ENCODE data around the gene SH2D4B. TPM values are rescaled to one million over a fixed set of nuclear protein-coding genes. Genes with fewer than 3 reads are reported as not detected.

SH2D4B gene
- total and polyA plus RNA-seq, 2 donors: 0.09 to 0.18 TPM

GRCh38 chr10:80520661-80521470 is 16.8 kb upstream of the SH2D4B start:
- Histone ChIP-seq H3K27ac (ENCODE audit: low read depth in 1 of 2, low read length in 1 of 2) (no peak overlapping the region), H3K9me3 (ENCODE audit: control insufficient read depth in 2 of 2, insufficient read depth in 1 of 2, low read length in 1 of 2) (no peaks in the 10 kb centered on the region), H3K4me1 (ENCODE audit: control insufficient read depth in 2 of 2, insufficient read depth in 2 of 2, low read length in 2 of 2) (peaks cover 0 to 12% of the 10 kb centered on the region in 2 donors), H3K27me3 (ENCODE audit: control insufficient read depth in 2 of 2, insufficient read depth in 1 of 2, low read length in 1 of 2) (no peaks in the 10 kb centered on the region), H3K36me3 (ENCODE audit: control insufficient read depth in 2 of 2, insufficient read depth in 2 of 2, low read length in 1 of 2) (peaks cover 43 to 48% of the 10 kb centered on the region in 2 donors), H3K4me3 (ENCODE audit: low read length in 2 of 2) (no peak overlapping the region)
- no peak for DNase-seq (ENCODE audit: low read depth in 6 of 9, low spot score in 9 of 9)
- 94% methylated on average over 10 of the region's 10 CpGs for WGBS

DNA sequence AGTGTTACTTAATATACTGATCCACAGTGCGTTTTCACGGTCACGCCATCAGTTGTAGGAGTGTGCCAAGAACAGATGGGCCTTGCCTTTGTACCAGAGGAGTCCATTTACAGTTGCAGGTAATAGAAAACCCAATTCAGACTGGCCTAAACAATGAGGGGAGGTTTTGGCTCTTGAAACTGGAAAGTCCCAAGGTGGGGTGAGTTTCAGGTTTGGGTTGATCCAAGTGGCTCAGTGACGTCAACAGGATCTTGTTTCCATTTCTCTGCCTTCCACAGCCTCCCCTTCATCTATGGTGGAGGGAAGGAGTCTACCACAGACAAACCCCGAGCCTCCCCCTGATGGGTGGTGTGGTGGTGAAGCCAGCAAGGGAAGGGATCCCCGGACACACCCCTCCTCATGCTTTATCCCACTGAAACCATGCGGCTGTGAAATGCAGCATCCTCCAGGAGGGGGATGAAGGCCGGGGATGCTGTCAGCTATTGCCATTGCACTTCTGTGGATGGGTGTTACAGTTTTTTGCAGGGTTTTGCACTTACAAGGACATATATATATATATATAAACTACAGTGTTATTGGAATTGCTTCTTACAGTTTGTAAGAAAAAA is 14.8 kb upstream of the SH2D4B start:
- H3K27me3 ChIP-seq (ENCODE audit: control insufficient read depth in 2 of 2, insufficient read depth in 1 of 2, low read length in 1 of 2): no peaks in the 10 kb centered on the region
- H3K36me3 ChIP-seq (ENCODE audit: control insufficient read depth in 2 of 2, insufficient read depth in 2 of 2, low read length in 1 of 2): peaks cover 24 to 28% of the 10 kb centered on the region in 2 donors
- WGBS: 96% methylated on average over 8 of the region's 8 CpGs
- H3K4me1 ChIP-seq (ENCODE audit: control insufficient read depth in 2 of 2, insufficient read depth in 2 of 2, low read length in 2 of 2): peaks cover 0 to 24% of the 10 kb centered on the region in 2 donors
- no peaks in the 10 kb centered on the region for H3K9me3 ChIP-seq (ENCODE audit: control insufficient read depth in 2 of 2, insufficient read depth in 1 of 2, low read length in 1 of 2)
- H3K27ac ChIP-seq (ENCODE audit: low read depth in 1 of 2, low read length in 1 of 2): no peak overlapping the region
- no peak for DNase-seq (ENCODE audit: low read depth in 6 of 9, low spot score in 9 of 9)
- H3K4me3 ChIP-seq (ENCODE audit: low read length in 2 of 2): no peak overlapping the region

GRCh38 chr10:80523773-80524172 is 13.9 kb upstream of the SH2D4B start:
- H3K4me1 ChIP-seq (ENCODE audit: control insufficient read depth in 2 of 2, insufficient read depth in 2 of 2, low read length in 2 of 2): peaks cover 0 to 25% of the 10 kb centered on the region in 2 donors
- WGBS: 80% methylated on average over 6 of the region's 6 CpGs

GRCh38 chr10:80524190-80524909 is 13.4 kb upstream of the SH2D4B start:
- peaks cover 0 to 31% of the 10 kb centered on the region in 2 donors for H3K4me1 ChIP-seq (ENCODE audit: control insufficient read depth in 2 of 2, insufficient read depth in 2 of 2, low read length in 2 of 2)

More at GRCh38 chr10:80523773-80524172, 13.9 kb upstream of the SH2D4B start:
- peaks cover 17 to 19% of the 10 kb centered on the region in 2 donors for H3K36me3 ChIP-seq (ENCODE audit: control insufficient read depth in 2 of 2, insufficient read depth in 2 of 2, low read length in 1 of 2)
- H3K9me3 ChIP-seq (ENCODE audit: control insufficient read depth in 2 of 2, insufficient read depth in 1 of 2, low read length in 1 of 2): no peaks in the 10 kb centered on the region
- DNase-seq (ENCODE audit: low read depth in 6 of 9, low spot score in 9 of 9): no peak
- H3K4me3 ChIP-seq (ENCODE audit: low read length in 2 of 2): no peak overlapping the region
- H3K27me3 ChIP-seq (ENCODE audit: control insufficient read depth in 2 of 2, insufficient read depth in 1 of 2, low read length in 1 of 2): no peaks in the 10 kb centered on the region
- H3K27ac ChIP-seq (ENCODE audit: low read depth in 1 of 2, low read length in 1 of 2): no peak overlapping the region

DNA sequence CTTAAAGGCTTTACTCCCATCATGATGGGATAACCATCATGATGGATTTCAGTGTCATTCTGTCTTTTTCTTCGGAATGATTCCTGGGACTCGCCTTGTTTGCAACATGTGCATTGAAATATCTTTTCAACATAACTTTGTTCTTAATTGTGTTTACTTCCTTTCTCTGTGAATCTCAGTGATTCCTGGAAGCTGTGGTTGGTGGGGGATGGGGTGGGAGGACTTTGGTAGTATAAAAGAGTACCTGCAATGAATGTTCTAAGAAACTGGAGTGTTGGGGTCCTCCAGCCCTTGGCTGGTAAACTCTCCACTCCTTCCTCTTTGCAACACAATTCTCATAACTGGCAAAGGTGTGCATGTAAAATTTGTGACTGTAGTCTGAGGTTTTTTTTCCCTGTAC is 11.5 kb upstream of the SH2D4B start:
- H3K27ac ChIP-seq (ENCODE audit: low read depth in 1 of 2, low read length in 1 of 2): peak overlapping the region in 1 of 2 donors; percentile 67
- 85% methylated on average over 2 of the region's 2 CpGs for WGBS
- H3K36me3 ChIP-seq (ENCODE audit: control insufficient read depth in 2 of 2, insufficient read depth in 2 of 2, low read length in 1 of 2): peaks cover 0 to 2% of the 10 kb centered on the region in 2 donors
- no peak overlapping the region for H3K4me3 ChIP-seq (ENCODE audit: low read length in 2 of 2)
- no peaks in the 10 kb centered on the region for H3K9me3 ChIP-seq (ENCODE audit: control insufficient read depth in 2 of 2, insufficient read depth in 1 of 2, low read length in 1 of 2)
- peaks cover 0 to 45% of the 10 kb centered on the region in 2 donors for H3K4me1 ChIP-seq (ENCODE audit: control insufficient read depth in 2 of 2, insufficient read depth in 2 of 2, low read length in 2 of 2)
- no peaks in the 10 kb centered on the region for H3K27me3 ChIP-seq (ENCODE audit: control insufficient read depth in 2 of 2, insufficient read depth in 1 of 2, low read length in 1 of 2)
- DNase-seq (ENCODE audit: low read depth in 6 of 9, low spot score in 9 of 9): peak in 1 of 9 donors; percentile 49

More at GRCh38 chr10:80524190-80524909, 13.4 kb upstream of the SH2D4B start:
- H3K9me3 ChIP-seq (ENCODE audit: control insufficient read depth in 2 of 2, insufficient read depth in 1 of 2, low read length in 1 of 2): no peaks in the 10 kb centered on the region
- H3K36me3 ChIP-seq (ENCODE audit: control insufficient read depth in 2 of 2, insufficient read depth in 2 of 2, low read length in 1 of 2): peaks cover 12 to 15% of the 10 kb centered on the region in 2 donors
- H3K27ac ChIP-seq (ENCODE audit: low read depth in 1 of 2, low read length in 1 of 2): no peak overlapping the region
- DNase-seq (ENCODE audit: low read depth in 6 of 9, low spot score in 9 of 9): no peak
- no peaks in the 10 kb centered on the region for H3K27me3 ChIP-seq (ENCODE audit: control insufficient read depth in 2 of 2, insufficient read depth in 1 of 2, low read length in 1 of 2)
- no peak overlapping the region for H3K4me3 ChIP-seq (ENCODE audit: low read length in 2 of 2)
- WGBS: 96% methylated on average over 12 of the region's 12 CpGs

GRCh38 chr10:80526742-80527141 is 11.0 kb upstream of the SH2D4B start:
- Histone ChIP-seq H3K4me1 (ENCODE audit: control insufficient read depth in 2 of 2, insufficient read depth in 2 of 2, low read length in 2 of 2) (peaks cover 0 to 45% of the 10 kb centered on the region in 2 donors), H3K9me3 (ENCODE audit: control insufficient read depth in 2 of 2, insufficient read depth in 1 of 2, low read length in 1 of 2) (no peaks in the 10 kb centered on the region), H3K27me3 (ENCODE audit: control insufficient read depth in 2 of 2, insufficient read depth in 1 of 2, low read length in 1 of 2) (no peaks in the 10 kb centered on the region), H3K27ac (ENCODE audit: low read depth in 1 of 2, low read length in 1 of 2) (peak overlapping the region in 1 of 2 donors; percentile 67), H3K36me3 (ENCODE audit: control insufficient read depth in 2 of 2, insufficient read depth in 2 of 2, low read length in 1 of 2) (no peaks in the 10 kb centered on the region), H3K4me3 (ENCODE audit: low read length in 2 of 2) (no peak overlapping the region)
- WGBS: 69% methylated on average over 6 of the region's 6 CpGs
- DNase-seq (ENCODE audit: low read depth in 6 of 9, low spot score in 9 of 9): no peak

DNA sequence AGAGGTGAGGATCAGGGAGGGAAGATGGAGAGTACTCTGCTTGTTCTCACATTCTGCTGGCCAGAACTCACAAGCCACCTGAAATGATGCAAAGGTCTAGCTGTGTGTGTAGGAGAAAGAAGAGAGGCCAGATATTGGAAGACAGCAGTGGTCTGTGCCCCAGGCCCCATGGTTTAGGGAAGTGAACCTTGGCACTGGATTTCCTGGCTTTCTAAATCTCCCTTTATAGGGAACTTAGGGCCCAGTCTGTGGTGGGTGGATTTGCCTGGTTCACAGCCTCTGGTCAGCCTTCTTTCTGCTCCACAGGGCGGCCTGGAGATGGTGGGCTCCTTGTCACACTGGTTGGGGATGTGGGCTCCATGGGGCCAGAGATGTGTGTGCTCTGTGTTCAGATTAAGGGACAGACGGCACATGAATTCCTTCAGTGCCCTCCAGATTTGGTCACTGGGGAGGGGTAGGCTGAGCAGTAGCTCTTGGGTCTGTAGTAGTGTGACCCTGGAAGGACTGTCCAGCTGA is 9.5 kb upstream of the SH2D4B start:
- Histone ChIP-seq H3K4me1 (ENCODE audit: control insufficient read depth in 2 of 2, insufficient read depth in 2 of 2, low read length in 2 of 2) (peaks cover 0 to 49% of the 10 kb centered on the region in 2 donors), H3K4me3 (ENCODE audit: low read length in 2 of 2) (no peak overlapping the region), H3K27ac (ENCODE audit: low read depth in 1 of 2, low read length in 1 of 2) (no peak overlapping the region), H3K27me3 (ENCODE audit: control insufficient read depth in 2 of 2, insufficient read depth in 1 of 2, low read length in 1 of 2) (no peaks in the 10 kb centered on the region), H3K9me3 (ENCODE audit: control insufficient read depth in 2 of 2, insufficient read depth in 1 of 2, low read length in 1 of 2) (no peaks in the 10 kb centered on the region), H3K36me3 (ENCODE audit: control insufficient read depth in 2 of 2, insufficient read depth in 2 of 2, low read length in 1 of 2) (no peaks in the 10 kb centered on the region)
- no peak for DNase-seq (ENCODE audit: low read depth in 6 of 9, low spot score in 9 of 9)
- 96% methylated on average over 2 of the region's 2 CpGs for WGBS

DNA sequence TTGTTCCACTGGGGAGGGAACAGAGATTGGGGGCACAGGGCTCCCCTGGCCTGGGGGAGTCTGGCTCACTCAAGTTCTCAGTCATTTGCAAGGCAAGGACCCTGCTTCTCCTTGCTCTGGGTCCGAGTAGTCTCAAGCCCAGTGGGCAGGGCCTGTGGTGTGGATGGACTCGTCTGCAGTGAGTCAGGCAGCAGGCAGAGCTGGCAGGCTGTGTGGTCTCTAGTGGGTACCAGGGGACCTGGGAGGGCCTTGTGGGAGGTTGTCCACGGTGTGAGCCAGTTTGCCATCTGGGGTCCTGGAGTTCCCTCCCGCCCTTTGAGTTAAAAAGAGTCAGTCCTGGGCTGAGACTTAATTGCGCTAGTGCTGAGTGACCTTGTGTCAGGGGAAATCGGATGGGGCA is 8.8 kb upstream of the SH2D4B start:
- H3K27me3 ChIP-seq (ENCODE audit: control insufficient read depth in 2 of 2, insufficient read depth in 1 of 2, low read length in 1 of 2): no peaks in the 10 kb centered on the region
- peaks cover 0 to 48% of the 10 kb centered on the region in 2 donors for H3K4me1 ChIP-seq (ENCODE audit: control insufficient read depth in 2 of 2, insufficient read depth in 2 of 2, low read length in 2 of 2)
- no peaks in the 10 kb centered on the region for H3K36me3 ChIP-seq (ENCODE audit: control insufficient read depth in 2 of 2, insufficient read depth in 2 of 2, low read length in 1 of 2)
- no peak for DNase-seq (ENCODE audit: low read depth in 6 of 9, low spot score in 9 of 9)
- no peak overlapping the region for H3K4me3 ChIP-seq (ENCODE audit: low read length in 2 of 2)
- 93% methylated on average over 6 of the region's 6 CpGs for WGBS
- peak overlapping the region; percentile 3 to 37 for H3K27ac ChIP-seq (ENCODE audit: low read depth in 1 of 2, low read length in 1 of 2)
- H3K9me3 ChIP-seq (ENCODE audit: control insufficient read depth in 2 of 2, insufficient read depth in 1 of 2, low read length in 1 of 2): no peaks in the 10 kb centered on the region

All from thymus (tissue), 11 donors.